Astrocyte of the spinal cord (primary cell): ENCODE results near the gene RNF4.
"Not testable (repeated sequence)": the region's sequence is repeated elsewhere in the genome, so short reads cannot be mapped to it uniquely, and the experiment has no call there.

Source experiments
- DNase-seq: peaks from one replicate; pipeline ENCODE4 v3.0.0; 2011; ENCODE audit warnings: low read depth, low spot score
- H3K4me3 ChIP-seq: 2 replicates; pipeline ENCODE4 v1.5.1; 2011; ENCODE audit warnings: low read depth, mild to moderate bottlenecking, low read length, moderate library complexity
- CTCF ChIP-seq: IDR thresholded peaks from 2 replicates; pipeline ENCODE4 v1.5.1; 2012; ENCODE audit warnings: low read depth, mild to moderate bottlenecking, low read length, inconsistent platforms
- in situ Hi-C: cut with HindIII; loops from 2 replicates; pipeline ENCODE4 v1.10.0; 2017; ENCODE audit warnings: low sequenced_read_pairs

The RNF4 gene

GRCh38 chr4:2425386-2426068 lies 43.4 kb upstream of the RNF4 start:
- TF ChIP-seq CTCF: no peak

GRCh38 chr4:2426069-2426397 lies 42.9 kb upstream of the RNF4 start:
- no peak for TF ChIP-seq CTCF
- H3K4me3 ChIP-seq: no peak overlapping the region
- in situ Hi-C loops: no loop called here
- DNase-seq: no peak

More at GRCh38 chr4:2425386-2426068, 43.4 kb upstream of the RNF4 start:
- no peak overlapping the region for H3K4me3 ChIP-seq
- DNase-seq: no peak
- in situ Hi-C loops: no loop called here

- TF ChIP-seq CTCF: no peak
Observed at GRCh38 chr4:2426711-2427275, 42.1 kb upstream of the RNF4 start.

GRCh38 chr4:2427383-2428334 lies 41.2 kb upstream of the RNF4 start:
- H3K4me3 ChIP-seq: no peak overlapping the region
- no peak for DNase-seq
- TF ChIP-seq CTCF: no peak
- in situ Hi-C loops: no loop called here

More at GRCh38 chr4:2426711-2427275, 42.1 kb upstream of the RNF4 start:
- in situ Hi-C loops: no loop called here
- no peak overlapping the region for H3K4me3 ChIP-seq
- no peak for DNase-seq

GRCh38 chr4:2428496-2429213 lies 40.3 kb upstream of the RNF4 start:
- TF ChIP-seq CTCF: no peak
- DNase-seq: no peak
- in situ Hi-C loops: no loop called here
- H3K4me3 ChIP-seq: no peak overlapping the region

- in situ Hi-C loops, H3K4me3 ChIP-seq, DNase-seq: not testable (repeated sequence)
Observed at GRCh38 chr4:2429945-2430757, 38.8 kb upstream of the RNF4 start.
